Thyroid gland (tissue), 4 donors: Measurements from ENCODE around the gene USP17L17. TPM values are rescaled to one million over a fixed set of nuclear protein-coding genes. Genes with fewer than 3 reads are reported as not detected.
A peak's percentile ranks its signal among the peaks of the same experiment; 100 is the strongest.
"Not testable (repeated sequence)": the region's sequence is repeated elsewhere in the genome, so short reads cannot be mapped to it uniquely, and the experiment has no call there.

ENCODE experiments used
- DNase-seq, 2 donors: peaks; one replicate each; pipeline ENCODE4 v3.0.0-alpha.2; 2019
- H3K27ac ChIP-seq, 3 donors: fragments of 200-600 bp; sonication (generic); 1 replicate in 2 of 3; 2 replicates in 1 of 3; pipeline ENCODE4 v1.5.1; 2016 to 2019; ENCODE audit warnings: mild to moderate bottlenecking in 1 of 3, moderate library complexity in 1 of 3
- H3K27me3 ChIP-seq: fragments of 200-600 bp; sonication (generic); one replicate; pipeline ENCODE4 v1.5.1; 2019
- H3K36me3 ChIP-seq, 2 donors: fragments of 200-600 bp; sonication (generic); one replicate each; pipeline ENCODE4 v1.5.1; 2016 to 2019
- H3K4me1 ChIP-seq, 2 donors: fragments of 200-600 bp; sonication (generic); one replicate each; pipeline ENCODE4 v1.5.1; 2017 to 2019
- H3K4me3 ChIP-seq, 3 donors: fragments of 200-600 bp; sonication (generic); replicated peaks in 1 of 3; 1 replicate in 2 of 3; 2 replicates in 1 of 3; pipeline ENCODE4 v1.5.1; 2016; ENCODE audit warnings: mild to moderate bottlenecking in 1 of 3
- H3K9me3 ChIP-seq: fragments of 200-600 bp; sonication (generic); one replicate; pipeline ENCODE4 v1.5.1; 2017
- WGBS, 2 donors: methylation state at CpG; one replicate each; pipeline ENCODE4 v1.1.5; 2017; 5-methylcytosine and 5-hydroxymethylcytosine counted together
- intact Hi-C: fragments of 100-400 bp; cut with DNase I; formaldehyde crosslinking; loops from one replicate; pipeline ENCODE4 v1.15.1; 2023
- total RNA-seq, 4 donors: library from RNA; depleted of rRNA; stranded (reverse); fragments of >200 nt; gene quantifications; one replicate each; pipeline ENCODE4 v1.2.3, GENCODE V29; 2016

Gene USP17L17
- total RNA-seq, 4 donors from 2014 or later = not detected

- intact Hi-C loops, H3K27ac ChIP-seq, H3K4me1 ChIP-seq, DNase-seq, H3K27me3 ChIP-seq, H3K36me3 ChIP-seq, H3K4me3 ChIP-seq, H3K9me3 ChIP-seq: not testable (repeated sequence)
- no CpG with 5 or more reads among the region's 13 CpGs for WGBS, 2 donors
Observed at GRCh38 chr4:9262572-9262971, 18.9 kb downstream of the USP17L17 start, which contains the start of gene USP17L21. USP17L21 (plus strand) TSS chr4:9262872; CDS start chr4:9262872, 0 bp downstream.

GRCh38 chr4:9267319-9267718, 23.6 kb downstream of the USP17L17 start, which contains the start of gene USP17L22:
USP17L22 (plus strand) TSS chr4:9267619; CDS start chr4:9267619, 0 bp downstream.
- H3K27ac ChIP-seq, intact Hi-C loops, H3K4me1 ChIP-seq, H3K4me3 ChIP-seq, DNase-seq, H3K9me3 ChIP-seq, H3K36me3 ChIP-seq, H3K27me3 ChIP-seq: not testable (repeated sequence)
- WGBS, 2 donors = no CpG with 5 or more reads among the region's 15 CpGs

- H3K36me3 ChIP-seq, H3K27ac ChIP-seq, intact Hi-C loops, H3K27me3 ChIP-seq, H3K4me1 ChIP-seq, H3K9me3 ChIP-seq, H3K4me3 ChIP-seq: not testable (repeated sequence)
- peak; percentile 8 to 41 for DNase-seq
- WGBS, 2 donors = 90 to 93% methylated on average over 8 of the region's 10 CpGs
Observed at GRCh38 chr4:9271719-9272118, 28.0 kb downstream of the USP17L17 start.

Other genes with a start within 250 kb of the USP17L17 start
- gene FAM90A26, start 73.5 kb upstream of the USP17L17 start, total RNA-seq = not detected
- not detected for gene USP17L10, start 33.2 kb upstream of the USP17L17 start, total RNA-seq
- not detected for gene USP17L11, start 28.5 kb upstream of the USP17L17 start, total RNA-seq
- gene USP17L12, start 23.7 kb upstream of the USP17L17 start, total RNA-seq = not detected
- gene USP17L13, start 19.0 kb upstream of the USP17L17 start, total RNA-seq = not detected
- gene USP17L15, start 9.5 kb upstream of the USP17L17 start, total RNA-seq = not detected
- gene USP17L18, start 4.8 kb downstream of the USP17L17 start, total RNA-seq = not detected
- not detected for gene USP17L19, start 9.5 kb downstream of the USP17L17 start, total RNA-seq
- gene USP17L20, start 14.2 kb downstream of the USP17L17 start, total RNA-seq = not detected
- gene USP17L21, start 19.0 kb downstream of the USP17L17 start, total RNA-seq = not detected
- gene USP17L22, start 23.7 kb downstream of the USP17L17 start, total RNA-seq = not detected
- not detected for gene USP17L24, start 81.3 kb downstream of the USP17L17 start, total RNA-seq
- gene USP17L25, start 86.0 kb downstream of the USP17L17 start, total RNA-seq = not detected
- gene USP17L26, start 90.8 kb downstream of the USP17L17 start, total RNA-seq = not detected
- gene USP17L5, start 95.5 kb downstream of the USP17L17 start, total RNA-seq = not detected
- not detected for gene USP17L27, start 100.3 kb downstream of the USP17L17 start, total RNA-seq
- gene USP17L28, start 105.0 kb downstream of the USP17L17 start, total RNA-seq = not detected
- not detected for gene USP17L29, start 109.8 kb downstream of the USP17L17 start, total RNA-seq
- gene USP17L30, start 119.2 kb downstream of the USP17L17 start, total RNA-seq = not detected
- not detected for gene DEFB131A, start 200.5 kb downstream of the USP17L17 start, total RNA-seq